Neural progenitor cell (in vitro differentiated cells): ENCODE results near the gene SEMA5B. TPM values are rescaled to one million over a fixed set of nuclear protein-coding genes. Genes with fewer than 3 reads are reported as not detected.
A peak's percentile ranks its signal among the peaks of the same experiment; 100 is the strongest.

Experiments used
- DNase-seq: peaks from one replicate; pipeline ENCODE4 v3.0.0-alpha.2; 2016; ENCODE audit warnings: low spot score
- H2AFZ ChIP-seq: fragments of 200-600 bp; sonication (generic); replicated peaks from 2 replicates; pipeline ENCODE4 v1.6.1; 2016; ENCODE audit warnings: antibody characterized with exemption
- H3F3A ChIP-seq: fragments of 200-600 bp; sonication (generic); 2 replicates; pipeline ENCODE4 v1.6.1; 2016; ENCODE audit warnings: antibody characterized with exemption, low read depth
- H3K27ac ChIP-seq: fragments of 200-600 bp; sonication (generic); 2 replicates; pipeline ENCODE4 v1.5.1; 2016; ENCODE audit warnings: mild to moderate bottlenecking
- H3K27me3 ChIP-seq: fragments of 200-600 bp; sonication (generic); 2 replicates; pipeline ENCODE4 v1.6.1; 2016; ENCODE audit warnings: mild to moderate bottlenecking, moderate library complexity
- H3K36me3 ChIP-seq: fragments of 200-600 bp; sonication (generic); 2 replicates; pipeline ENCODE4 v1.5.1; 2016
- H3K4me1 ChIP-seq: fragments of 200-600 bp; sonication (generic); 2 replicates; pipeline ENCODE4 v1.6.1; 2016; ENCODE audit warnings: mixed run types
- H3K4me2 ChIP-seq: fragments of 200-600 bp; sonication (generic); 2 replicates; pipeline ENCODE4 v1.6.1; 2016
- H3K4me3 ChIP-seq: fragments of 200-600 bp; sonication (generic); 2 replicates; pipeline ENCODE4 v1.5.1; 2016
- H3K79me2 ChIP-seq: fragments of 200-600 bp; sonication (generic); 2 replicates; pipeline ENCODE4 v1.6.1; 2016; ENCODE audit warnings: low read depth
- H3K9ac ChIP-seq: fragments of 200-600 bp; sonication (generic); 2 replicates; pipeline ENCODE4 v1.6.1; 2016
- H3K9me3 ChIP-seq: fragments of 200-600 bp; sonication (generic); 2 replicates; pipeline ENCODE4 v1.5.1; 2016; ENCODE audit warnings: low read depth
- H4K20me1 ChIP-seq: fragments of 200-600 bp; sonication (generic); 2 replicates; pipeline ENCODE4 v1.6.1; 2016; ENCODE audit warnings: low read depth
- H3K27ac Mint-ChIP-seq: 3 replicates; pipeline ENCODE4 v1.8.0; 2021; ENCODE audit warnings: mixed read lengths
- H3K27me3 Mint-ChIP-seq: 2 replicates; pipeline ENCODE4 v1.8.0; 2022; ENCODE audit warnings: low read depth, mild to moderate bottlenecking, inconsistent platforms, moderate library complexity, mixed read lengths; ENCODE audit not compliant: insufficient read depth
- H3K36me3 Mint-ChIP-seq: 3 replicates; pipeline ENCODE4 v1.8.0; 2021; ENCODE audit warnings: mixed read lengths
- H3K4me1 Mint-ChIP-seq: 3 replicates; pipeline ENCODE4 v1.8.0; 2021; ENCODE audit warnings: mixed read lengths
- H3K4me3 Mint-ChIP-seq: 3 replicates; pipeline ENCODE4 v1.8.0; 2021; ENCODE audit warnings: mild to moderate bottlenecking, moderate library complexity, mixed read lengths
- H3K9me3 Mint-ChIP-seq: 3 replicates; pipeline ENCODE4 v1.8.0; 2020; ENCODE audit warnings: mixed read lengths
- CTCF ChIP-seq: fragments of 200-600 bp; sonication (generic); IDR thresholded peaks from 2 replicates; pipeline ENCODE4 v1.5.1; 2017; ENCODE audit warnings: antibody characterized with exemption, mild to moderate bottlenecking
- EZH2 ChIP-seq: fragments of 200-600 bp; sonication (generic); IDR thresholded peaks from 2 replicates; pipeline ENCODE4 v1.6.1; 2017; ENCODE audit warnings: antibody characterized with exemption, mild to moderate bottlenecking, moderate library complexity
- EZH2phosphoT487 ChIP-seq: fragments of 200-600 bp; sonication (generic); IDR thresholded peaks from 2 replicates; pipeline ENCODE4 v1.6.1; 2017; ENCODE audit warnings: antibody characterized with exemption
- total RNA-seq: library from RNA; depleted of rRNA; stranded (reverse); fragments of >200 nt; gene quantifications from 2 replicates; pipeline ENCODE4 v1.2.3, GENCODE V29; 2015; ENCODE audit warnings: low replicate concordance

SEMA5B gene
- total RNA-seq, 1 donor from 2014 or later = 10.1 TPM

- H2AFZ ChIP-seq = no peak overlapping the region
- Mint-ChIP-seq H3K27ac (no peak overlapping the region), H3K4me1 (peaks cover 39% of the 10 kb centered on the region), H3K27me3 (no peaks in the 10 kb centered on the region), H3K9me3 (no peaks in the 10 kb centered on the region), H3K4me3 (peak overlapping the region; percentile 90), H3K36me3 (no peaks in the 10 kb centered on the region)
- peaks cover 4% of the 10 kb centered on the region for H3F3A ChIP-seq
- no peak overlapping the region for H3K9ac ChIP-seq
- no peaks in the 10 kb centered on the region for H3K9me3 ChIP-seq
- peaks cover 13% of the 10 kb centered on the region for H3K79me2 ChIP-seq
- no peak for TF ChIP-seq EZH2
- no peak for TF ChIP-seq CTCF
- TF ChIP-seq EZH2phosphoT487 = no peak
- H3K4me1 ChIP-seq = peaks cover 16% of the 10 kb centered on the region
- H3K4me2 ChIP-seq = peak overlapping the region; percentile 95
- no peak overlapping the region for H3K27ac ChIP-seq
- H4K20me1 ChIP-seq = peaks cover 16% of the 10 kb centered on the region
- H3K36me3 ChIP-seq = no peaks in the 10 kb centered on the region
- H3K27me3 ChIP-seq = peaks cover 38% of the 10 kb centered on the region
- no peak overlapping the region for H3K4me3 ChIP-seq
- DNase-seq = no peak
Measured at GRCh38 chr3:123068601-123069381, 41.2 kb upstream of the SEMA5B start.

DNA sequence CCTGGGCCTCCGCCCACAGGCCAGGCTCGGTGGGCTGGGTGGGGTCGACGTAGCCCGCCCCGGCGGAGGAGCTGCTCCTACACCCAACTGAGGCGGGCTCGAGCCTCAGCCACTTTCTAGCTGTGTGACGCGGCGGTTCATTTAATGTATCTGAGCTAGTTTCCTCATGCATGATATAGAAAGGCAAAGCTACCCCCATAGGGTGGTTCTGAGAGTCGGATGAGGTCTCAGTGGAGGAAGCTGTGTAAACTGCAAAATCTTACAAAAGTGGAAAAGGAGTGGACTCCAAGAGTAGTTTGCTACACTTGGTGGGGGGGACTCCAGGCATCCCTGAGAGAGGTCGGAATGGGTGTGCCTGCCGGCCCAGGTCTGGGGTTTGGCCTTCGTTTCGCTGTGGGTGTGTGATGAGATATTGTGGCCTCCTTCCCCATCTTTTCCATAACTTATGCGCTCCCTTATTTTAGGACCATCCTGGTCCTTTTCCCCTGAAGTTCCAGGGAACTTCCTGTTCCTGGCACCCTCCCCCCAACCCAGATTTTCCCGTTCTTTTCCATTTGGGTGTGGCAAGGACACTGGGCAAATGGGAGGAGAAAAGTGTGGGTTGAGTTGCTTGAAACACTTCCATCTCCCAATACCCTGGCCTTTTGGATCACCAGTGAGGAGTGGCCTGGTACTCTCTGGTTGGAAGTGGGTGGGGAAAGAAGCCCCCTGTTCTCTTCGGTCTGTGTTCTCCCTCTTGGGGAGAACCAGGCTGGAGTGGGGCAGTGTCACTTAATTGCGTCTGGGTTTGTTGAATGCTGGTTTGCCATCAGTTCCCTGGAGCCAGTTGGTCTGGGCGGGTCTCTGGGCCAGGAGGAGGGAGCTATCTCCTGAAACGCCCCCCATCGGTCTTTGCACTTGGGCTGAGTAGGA lies 40.4 kb upstream of the SEMA5B start:
- H3K4me3 Mint-ChIP-seq = peak overlapping the region; percentile 90
- H3K4me3 ChIP-seq = peak overlapping the region; percentile 70
- H3K79me2 ChIP-seq = peaks cover 13% of the 10 kb centered on the region
- no peaks in the 10 kb centered on the region for H3K9me3 ChIP-seq
- peaks cover 4% of the 10 kb centered on the region for H3F3A ChIP-seq
- DNase-seq = no peak
- H3K27ac ChIP-seq = no peak overlapping the region
- H3K27me3 Mint-ChIP-seq = no peaks in the 10 kb centered on the region
- H3K9ac ChIP-seq = no peak overlapping the region
- H3K4me2 ChIP-seq = peak overlapping the region; percentile 95
- H3K27ac Mint-ChIP-seq = peak overlapping the region; percentile 74
- peaks cover 39% of the 10 kb centered on the region for H3K4me1 Mint-ChIP-seq
- peak overlapping the region; percentile 70 for H2AFZ ChIP-seq
- H3K36me3 ChIP-seq = no peaks in the 10 kb centered on the region
- H3K4me1 ChIP-seq = peaks cover 16% of the 10 kb centered on the region
- no peaks in the 10 kb centered on the region for H3K9me3 Mint-ChIP-seq
- no peaks in the 10 kb centered on the region for H3K36me3 Mint-ChIP-seq
- peaks cover 16% of the 10 kb centered on the region for H4K20me1 ChIP-seq
- H3K27me3 ChIP-seq = peaks cover 38% of the 10 kb centered on the region
- TF ChIP-seq EZH2 (peak; percentile 69), CTCF (no peak)

DNA sequence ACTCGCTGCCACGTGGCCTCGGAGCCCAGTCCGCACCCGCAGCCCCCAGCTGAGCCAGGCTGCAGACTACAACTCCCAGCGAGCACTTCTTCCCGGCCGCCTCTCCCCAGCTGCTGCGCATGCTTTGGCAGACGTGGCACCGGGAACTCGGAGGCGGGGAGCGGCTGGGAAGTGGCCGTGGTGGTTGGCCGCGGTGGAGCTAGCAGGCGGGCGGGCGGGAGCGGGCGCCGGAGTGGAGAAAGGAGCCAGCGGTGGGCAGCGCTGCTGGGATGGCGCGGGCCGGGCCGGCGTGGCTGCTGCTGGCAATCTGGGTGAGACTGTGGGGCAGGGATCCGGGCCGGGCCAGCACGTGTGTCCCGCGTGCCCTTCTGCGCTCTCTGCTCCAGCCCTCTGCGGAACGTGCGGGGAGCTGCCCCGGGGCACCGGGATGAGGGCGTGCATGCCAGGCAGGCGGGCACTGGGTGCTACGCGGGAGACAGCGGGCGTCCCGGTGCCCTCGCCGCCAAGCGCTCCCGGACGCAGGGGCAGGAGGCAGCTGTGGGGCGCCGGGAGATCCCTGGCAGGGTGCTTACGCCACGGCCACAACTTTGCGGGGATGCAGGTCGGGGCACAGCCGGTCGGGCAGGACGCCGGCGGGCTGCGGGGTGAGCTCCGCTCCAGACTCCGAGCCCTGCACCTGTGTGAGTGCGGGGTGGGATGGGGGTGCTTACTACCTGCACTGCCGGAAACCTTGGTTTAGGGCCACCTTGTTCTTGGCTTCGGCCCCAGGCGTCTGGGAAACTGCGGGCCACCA lies 39.5 kb upstream of the SEMA5B start, which contains the start of gene PDIA5:
Gene PDIA5 (plus strand): TSS at position 130 of the 793 bp plus-strand sequence. CDS start 140 bp downstream, at position 270.
- H3K27ac ChIP-seq = no peak within 1 kb of the TSS
- peak within 1 kb of the TSS; percentile 90 for H3K4me3 Mint-ChIP-seq
- H3K79me2 ChIP-seq = peaks cover 13% of the 10 kb centered on the region

More for the DNA sequence above, 39.5 kb upstream of the SEMA5B start, which contains the start of gene PDIA5:
- no peaks in the 10 kb centered on the region for H3K27me3 Mint-ChIP-seq
- peaks cover 16% of the 10 kb centered on the region for H4K20me1 ChIP-seq
- H3K9me3 ChIP-seq = no peaks in the 10 kb centered on the region
- no peaks in the 10 kb centered on the region for H3K36me3 Mint-ChIP-seq
- peak within 1 kb of the TSS; percentile 70 for H2AFZ ChIP-seq
- peak; percentile 55 for TF ChIP-seq EZH2
- TF ChIP-seq CTCF = no peak
- TF ChIP-seq EZH2phosphoT487 = peak; percentile 58
- no peaks in the 10 kb centered on the region for H3K9me3 Mint-ChIP-seq
- H3K4me3 ChIP-seq = peak within 1 kb of the TSS; percentile 70
- H3K27me3 ChIP-seq = peaks cover 38% of the 10 kb centered on the region
- no peaks in the 10 kb centered on the region for H3K36me3 ChIP-seq
- H3F3A ChIP-seq = peaks cover 4% of the 10 kb centered on the region
- H3K4me1 ChIP-seq = peaks cover 16% of the 10 kb centered on the region
- peak within 1 kb of the TSS; percentile 95 for H3K4me2 ChIP-seq
- no peak within 1 kb of the TSS for H3K9ac ChIP-seq
- H3K27ac Mint-ChIP-seq = peak within 1 kb of the TSS; percentile 74
- H3K4me1 Mint-ChIP-seq = peaks cover 37% of the 10 kb centered on the region
- peak; percentile 93 for DNase-seq
